ENCODE measurements around the gene ZNF652. TPM values are rescaled to one million over a fixed set of nuclear protein-coding genes. Genes with fewer than 3 reads are reported as not detected.

Gene ZNF652
- polyA plus RNA-seq, 1 of the 3 experiments (the other 2 are of a cell fraction): 5.1 TPM

DNA sequence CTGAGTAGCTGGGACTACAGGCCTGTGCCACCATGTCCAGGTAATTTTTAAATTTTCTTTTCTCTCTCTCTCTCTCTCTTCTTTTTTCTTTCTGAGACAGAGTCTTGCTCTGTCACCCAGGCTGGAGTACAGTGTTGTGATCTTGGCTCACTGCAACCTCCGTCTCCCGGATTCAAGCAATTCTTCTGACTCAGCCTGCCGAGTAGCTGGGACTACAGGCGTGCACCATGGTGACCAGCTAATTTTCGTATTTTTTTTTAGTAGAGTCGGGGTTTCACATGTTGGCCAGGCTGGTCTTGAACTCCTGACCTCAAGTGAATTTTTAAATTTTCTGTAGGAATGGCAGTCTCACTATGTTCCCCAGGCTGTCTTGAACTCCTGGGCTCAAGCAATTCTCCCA lies 11.1 kb upstream of the ZNF652 start:
- Histone ChIP-seq H3K9me2 (no peaks in the 10 kb centered on the region), H3K9me3 (no peaks in the 10 kb centered on the region), H3F3A (replicated peaks; ENCODE audit: insufficient read depth) (no peaks in the 10 kb centered on the region), H4K20me1 (ENCODE audit: insufficient read depth) (no peaks in the 10 kb centered on the region), H3K9ac (no peak overlapping the region), H3K4me1 (ENCODE audit: control insufficient read depth in 1 of 2, insufficient read depth in 2 of 2, low read depth in 1 of 2, low read length in 1 of 2) (peaks cover 0 to 2% of the 10 kb centered on the region in 2 experiments; a peak in 1 of 4 replicates), H3K4me3 (ENCODE audit: low read depth in 2 of 2, low read length in 1 of 2) (no peak overlapping the region), H3K27me3 (ENCODE audit: insufficient read depth) (no peaks in the 10 kb centered on the region), H3K79me2 (ENCODE audit: insufficient read depth) (no peaks in the 10 kb centered on the region), H3K4me2 (no peak overlapping the region), H2AFZ (ENCODE audit: low read depth) (no peak overlapping the region), H3K27ac (ENCODE audit: low read depth in 2 of 2, low read length in 1 of 2) (no peak overlapping the region), H3K36me3 (replicated peaks in 1 of 2; ENCODE audit: control insufficient read depth in 1 of 2, insufficient read depth in 2 of 2, low read length in 1 of 2) (no peaks in the 10 kb centered on the region)
- ChIA-PET POLR2A (no interaction called here), CTCF (no interaction called here)
- TF ChIP-seq YY1 (IDR thresholded peaks at IDR 0.05; ENCODE audit: low read depth): no peak
- 88% methylated on average over 6 of the region's 6 CpGs for WGBS (ENCODE audit: low lambda C conversion rate)
- no peak for DNase-seq

DNA sequence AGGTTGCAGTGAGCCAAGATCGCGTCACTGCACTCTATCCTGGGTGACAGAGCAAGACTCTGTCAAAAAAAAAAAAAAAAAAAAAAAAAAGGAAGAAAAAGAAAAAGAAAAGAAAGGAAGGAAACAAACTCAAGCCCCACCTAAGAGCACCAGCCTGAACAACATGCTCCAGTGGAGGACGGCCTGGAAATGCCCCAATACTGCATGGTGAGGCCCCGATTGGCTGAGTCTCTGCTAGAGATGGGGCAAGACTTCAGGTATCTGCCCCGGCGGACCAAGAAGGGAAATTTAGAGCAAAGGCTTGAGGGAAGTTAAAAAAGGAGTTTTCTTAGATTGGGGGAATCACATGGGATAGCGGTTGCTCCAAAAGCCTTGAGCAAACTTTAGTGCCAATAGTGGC lies 10.4 kb upstream of the ZNF652 start:
- POLR2A ChIA-PET: no interaction called here
- CTCF ChIA-PET: no interaction called here
- H3K27ac ChIP-seq (ENCODE audit: low read depth in 2 of 2, low read length in 1 of 2): no peak overlapping the region
- 77% methylated on average over 7 of the region's 7 CpGs for WGBS (ENCODE audit: low lambda C conversion rate)
- H3K9ac ChIP-seq: no peak overlapping the region
- H3K36me3 ChIP-seq (replicated peaks in 1 of 2; ENCODE audit: control insufficient read depth in 1 of 2, insufficient read depth in 2 of 2, low read length in 1 of 2): no peaks in the 10 kb centered on the region
- H3K79me2 ChIP-seq (ENCODE audit: insufficient read depth): no peaks in the 10 kb centered on the region
- TF ChIP-seq RCOR1 (IDR thresholded peaks at IDR 0.05; ENCODE audit: low read length) (no peak), FOXJ3 (CRISPR knock-in tag; IDR thresholded peaks at IDR 0.05) (no peak), EZH2phosphoT487 (IDR thresholded peaks at IDR 0.05; ENCODE audit: borderline replicate concordance, low read depth) (no peak), RAD21 (IDR thresholded peaks at IDR 0.05; ENCODE audit: low read length) (no peak), NRF1 (IDR thresholded peaks at IDR 0.05; ENCODE audit: low read depth, low read length) (no peak)
- TF ChIP-seq, protein P1, sequence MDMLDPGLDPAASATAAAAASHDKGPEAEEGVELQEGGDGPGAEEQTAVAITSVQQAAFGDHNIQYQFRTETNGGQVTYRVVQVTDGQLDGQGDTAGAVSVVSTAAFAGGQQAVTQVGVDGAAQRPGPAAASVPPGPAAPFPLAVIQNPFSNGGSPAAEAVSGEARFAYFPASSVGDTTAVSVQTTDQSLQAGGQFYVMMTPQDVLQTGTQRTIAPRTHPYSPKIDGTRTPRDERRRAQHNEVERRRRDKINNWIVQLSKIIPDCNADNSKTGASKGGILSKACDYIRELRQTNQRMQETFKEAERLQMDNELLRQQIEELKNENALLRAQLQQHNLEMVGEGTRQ (IDR thresholded peaks at IDR 0.05; ENCODE audit: borderline replicate concordance, low read depth, low read length): no peak
- H3K9me2 ChIP-seq: no peaks in the 10 kb centered on the region
- H3K4me3 ChIP-seq (ENCODE audit: low read depth in 2 of 2, low read length in 1 of 2): no peak overlapping the region
- no peaks in the 10 kb centered on the region for H4K20me1 ChIP-seq (ENCODE audit: insufficient read depth)
- no peaks in the 10 kb centered on the region for H3K27me3 ChIP-seq (ENCODE audit: insufficient read depth)
- no peaks in the 10 kb centered on the region for H3K9me3 ChIP-seq
- H3K4me1 ChIP-seq (ENCODE audit: control insufficient read depth in 1 of 2, insufficient read depth in 2 of 2, low read depth in 1 of 2, low read length in 1 of 2): peaks cover 0 to 2% of the 10 kb centered on the region in 2 experiments; a peak in 1 of 4 replicates
- H3K4me2 ChIP-seq: no peak overlapping the region
- H3F3A ChIP-seq (replicated peaks; ENCODE audit: insufficient read depth): no peaks in the 10 kb centered on the region
- H2AFZ ChIP-seq (ENCODE audit: low read depth): no peak overlapping the region
- no peak for DNase-seq

DNA sequence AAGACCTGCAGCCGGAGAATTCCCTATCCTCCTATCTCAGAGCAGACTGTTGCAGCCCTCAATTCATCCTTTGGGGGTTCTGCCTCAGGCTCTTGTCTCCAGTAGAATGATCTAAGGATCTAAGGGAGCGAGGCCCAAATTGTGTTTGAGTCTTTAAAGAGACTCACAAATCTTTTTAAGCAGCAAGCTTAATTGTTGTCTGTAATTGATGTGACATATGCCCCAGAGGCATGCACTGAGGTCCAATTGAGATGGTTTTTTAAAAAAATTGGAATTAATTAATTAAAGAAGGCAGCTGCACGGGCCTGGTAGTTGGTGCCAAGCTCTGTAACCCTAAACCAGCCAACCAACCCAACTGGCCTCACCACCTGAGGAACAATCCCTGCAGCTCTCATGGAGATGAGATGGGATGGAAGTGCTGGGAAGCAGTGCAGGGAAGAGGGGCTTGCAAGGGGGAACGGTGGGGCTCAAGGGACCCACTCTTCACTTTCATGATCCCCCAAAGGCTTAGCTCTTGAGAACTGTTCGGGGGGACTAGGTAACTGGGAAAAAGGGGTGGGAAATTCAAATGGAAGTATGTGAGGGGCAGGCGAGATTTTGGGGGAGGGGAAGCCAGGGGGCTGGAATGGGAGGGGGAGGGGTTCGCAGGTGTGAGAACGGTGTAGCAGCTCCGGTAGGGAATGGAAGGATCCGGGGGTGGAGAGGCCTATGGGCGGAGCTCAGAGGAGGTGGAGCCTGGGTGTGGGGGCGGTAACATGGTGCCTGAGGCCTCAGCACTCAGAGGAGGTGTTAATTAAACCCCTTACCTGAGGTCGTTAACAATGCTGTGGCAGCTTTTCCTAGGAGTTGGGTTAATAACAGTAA lies 9.2 kb upstream of the ZNF652 start:
- Histone ChIP-seq H3K4me1 (ENCODE audit: control insufficient read depth in 1 of 2, insufficient read depth in 2 of 2, low read depth in 1 of 2, low read length in 1 of 2) (peaks cover 0 to 2% of the 10 kb centered on the region in 2 experiments; a peak in 1 of 4 replicates), H3K9me2 (no peaks in the 10 kb centered on the region), H3K4me2 (no peak overlapping the region), H3K79me2 (ENCODE audit: insufficient read depth) (no peaks in the 10 kb centered on the region), H3K4me3 (ENCODE audit: low read depth in 2 of 2, low read length in 1 of 2) (no peak overlapping the region), H3K27ac (ENCODE audit: low read depth in 2 of 2, low read length in 1 of 2) (no peak overlapping the region), H3F3A (replicated peaks; ENCODE audit: insufficient read depth) (no peaks in the 10 kb centered on the region), H3K9me3 (no peaks in the 10 kb centered on the region), H3K36me3 (replicated peaks in 1 of 2; ENCODE audit: control insufficient read depth in 1 of 2, insufficient read depth in 2 of 2, low read length in 1 of 2) (no peaks in the 10 kb centered on the region), H4K20me1 (ENCODE audit: insufficient read depth) (no peaks in the 10 kb centered on the region), H3K27me3 (ENCODE audit: insufficient read depth) (no peaks in the 10 kb centered on the region), H3K9ac (no peak overlapping the region), H2AFZ (ENCODE audit: low read depth) (no peak overlapping the region)
- ChIA-PET CTCF (interaction anchor here (0.5 to 1.7 kb wide), 11 partner anchors 10 to 902 kb away, joined by 3 to 7 read pairs (median 4); no protein-coding TSS in a partner anchor), POLR2A (no interaction called here)
- DNase-seq: no peak
- WGBS (ENCODE audit: low lambda C conversion rate): 79% methylated on average over 13 of the region's 13 CpGs
- no peak for TF ChIP-seq GATA2 (CRISPR knock-in tag; IDR thresholded peaks at IDR 0.05)
- no peak for TF ChIP-seq CHD2 (IDR thresholded peaks at IDR 0.05; ENCODE audit: low read length, partially characterized antibody)
- TF ChIP-seq EP300 (IDR thresholded peaks at IDR 0.05; ENCODE audit: borderline replicate concordance in 1 of 2, low read depth in 1 of 2, low read length in 1 of 2): no peak
- TF ChIP-seq, protein P2, sequence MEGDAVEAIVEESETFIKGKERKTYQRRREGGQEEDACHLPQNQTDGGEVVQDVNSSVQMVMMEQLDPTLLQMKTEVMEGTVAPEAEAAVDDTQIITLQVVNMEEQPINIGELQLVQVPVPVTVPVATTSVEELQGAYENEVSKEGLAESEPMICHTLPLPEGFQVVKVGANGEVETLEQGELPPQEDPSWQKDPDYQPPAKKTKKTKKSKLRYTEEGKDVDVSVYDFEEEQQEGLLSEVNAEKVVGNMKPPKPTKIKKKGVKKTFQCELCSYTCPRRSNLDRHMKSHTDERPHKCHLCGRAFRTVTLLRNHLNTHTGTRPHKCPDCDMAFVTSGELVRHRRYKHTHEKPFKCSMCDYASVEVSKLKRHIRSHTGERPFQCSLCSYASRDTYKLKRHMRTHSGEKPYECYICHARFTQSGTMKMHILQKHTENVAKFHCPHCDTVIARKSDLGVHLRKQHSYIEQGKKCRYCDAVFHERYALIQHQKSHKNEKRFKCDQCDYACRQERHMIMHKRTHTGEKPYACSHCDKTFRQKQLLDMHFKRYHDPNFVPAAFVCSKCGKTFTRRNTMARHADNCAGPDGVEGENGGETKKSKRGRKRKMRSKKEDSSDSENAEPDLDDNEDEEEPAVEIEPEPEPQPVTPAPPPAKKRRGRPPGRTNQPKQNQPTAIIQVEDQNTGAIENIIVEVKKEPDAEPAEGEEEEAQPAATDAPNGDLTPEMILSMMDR (IDR thresholded peaks at IDR 0.05): no peak
- TF ChIP-seq, protein P3, sequence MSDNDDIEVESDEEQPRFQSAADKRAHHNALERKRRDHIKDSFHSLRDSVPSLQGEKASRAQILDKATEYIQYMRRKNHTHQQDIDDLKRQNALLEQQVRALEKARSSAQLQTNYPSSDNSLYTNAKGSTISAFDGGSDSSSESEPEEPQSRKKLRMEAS (IDR thresholded peaks at IDR 0.05; ENCODE audit: low read depth): no peak
- TF ChIP-seq SIN3A (IDR thresholded peaks at IDR 0.05; ENCODE audit: borderline replicate concordance, low read depth, low read length): no peak
- TF ChIP-seq TEAD4 (IDR thresholded peaks at IDR 0.05; ENCODE audit: borderline replicate concordance, insufficient read depth): no peak
- TF ChIP-seq NFIC (IDR thresholded peaks at IDR 0.05; ENCODE audit: borderline replicate concordance): no peak
- TF ChIP-seq GABPA (IDR thresholded peaks at IDR 0.05; ENCODE audit: low read depth): no peak
- no peak for TF ChIP-seq JUND (IDR thresholded peaks at IDR 0.05)
